NK-92 (cell line): ENCODE measurements around the gene SRP72.
A peak's percentile ranks its signal among the peaks of the same experiment; 100 is the strongest.
"Not testable (repeated sequence)": the region's sequence is repeated elsewhere in the genome, so short reads cannot be mapped to it uniquely, and the experiment has no call there.

Source experiments
- DNase-seq: peaks from one replicate; lab custom pipeline; 2025; ENCODE audit not compliant: unreplicated experiment; lab: John Stamatoyannopoulos, UW

The SRP72 gene

DNA sequence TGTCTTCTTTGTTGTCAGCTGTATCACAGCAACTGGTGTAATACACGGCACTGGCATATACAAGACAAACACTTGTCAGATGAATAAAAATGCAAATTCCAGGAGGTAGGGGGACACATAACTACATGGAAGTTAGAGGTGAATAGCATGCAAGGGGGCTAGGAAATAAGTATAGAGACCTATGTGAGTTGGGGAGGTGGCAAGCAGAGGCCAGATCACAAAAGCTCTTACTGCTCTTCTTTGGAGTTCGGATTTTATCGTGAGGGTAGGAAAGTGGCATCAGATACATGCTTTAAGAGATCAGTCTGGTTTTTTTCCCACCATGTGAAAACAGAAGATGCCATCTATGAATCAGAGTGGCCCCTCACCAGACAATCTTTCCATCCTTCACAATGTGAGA is 2.8 kb upstream of the SRP72 start:
- no peak for DNase-seq

- no peak for DNase-seq
Observed at GRCh38 chr4:56465599-56466295, 1.7 kb upstream of the SRP72 start.

DNA sequence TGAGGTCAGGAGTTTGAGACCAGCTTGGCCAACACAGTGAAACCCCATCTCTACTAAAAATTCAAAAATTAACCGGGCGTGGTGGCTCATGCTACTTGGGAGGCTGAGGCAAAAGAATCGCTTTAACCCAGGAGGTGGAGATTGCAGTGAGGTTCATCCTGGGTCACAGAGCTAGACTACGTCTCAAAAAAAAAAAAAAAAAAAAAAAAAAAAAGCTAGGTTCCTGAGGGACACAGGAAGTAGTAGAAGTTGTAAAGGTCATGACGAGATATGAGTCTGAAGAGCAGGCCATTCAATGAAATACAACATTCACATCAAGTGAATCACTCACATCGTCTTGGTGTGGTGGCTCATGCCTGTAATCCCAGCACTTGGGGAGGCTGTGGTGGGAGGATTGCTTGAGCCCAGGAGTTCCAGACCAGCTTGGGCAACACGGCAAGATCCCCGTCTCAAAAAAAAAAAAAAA is 1.1 kb upstream of the SRP72 start:
- not testable (repeated sequence) for DNase-seq

DNA sequence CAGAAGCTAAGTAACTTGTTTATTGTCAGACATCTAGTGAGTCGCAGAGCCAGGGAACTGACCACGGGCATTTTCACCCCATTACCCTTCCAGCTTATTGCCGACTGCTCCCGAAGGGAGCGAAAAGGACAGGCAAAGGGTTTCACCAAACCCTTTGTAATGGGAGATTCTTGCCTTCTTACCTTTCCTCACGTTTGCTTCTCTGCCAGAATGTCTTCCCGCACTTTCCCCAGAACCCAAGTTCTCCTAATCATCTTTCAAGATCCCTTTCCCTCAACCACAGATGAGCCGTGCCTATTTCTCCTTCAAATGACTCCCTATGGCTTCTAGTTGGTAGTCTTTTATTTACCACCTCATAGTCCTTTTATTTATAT is 520 bp upstream of the SRP72 start:
- no peak for DNase-seq

DNA sequence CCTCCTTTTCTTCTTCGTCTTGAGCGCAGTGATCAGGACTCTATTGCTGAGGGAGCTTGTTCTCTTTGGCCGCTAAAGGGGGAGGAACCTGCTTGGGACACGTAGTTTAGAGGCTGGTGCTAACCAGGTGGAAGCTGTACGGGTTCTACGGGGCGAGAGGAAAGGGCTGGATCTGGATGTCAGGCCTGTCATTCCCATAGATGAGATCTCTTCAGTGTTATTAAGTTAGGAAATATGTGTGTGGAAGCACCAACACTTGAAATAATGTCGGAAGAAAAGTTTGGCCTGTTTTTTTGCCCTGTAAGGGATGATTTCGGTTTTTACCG is 643 bp downstream of the SRP72 start:
- DNase-seq: no peak

- no peak for DNase-seq
Observed at GRCh38 chr4:56469489-56470210, 2.2 kb downstream of the SRP72 start.

DNA sequence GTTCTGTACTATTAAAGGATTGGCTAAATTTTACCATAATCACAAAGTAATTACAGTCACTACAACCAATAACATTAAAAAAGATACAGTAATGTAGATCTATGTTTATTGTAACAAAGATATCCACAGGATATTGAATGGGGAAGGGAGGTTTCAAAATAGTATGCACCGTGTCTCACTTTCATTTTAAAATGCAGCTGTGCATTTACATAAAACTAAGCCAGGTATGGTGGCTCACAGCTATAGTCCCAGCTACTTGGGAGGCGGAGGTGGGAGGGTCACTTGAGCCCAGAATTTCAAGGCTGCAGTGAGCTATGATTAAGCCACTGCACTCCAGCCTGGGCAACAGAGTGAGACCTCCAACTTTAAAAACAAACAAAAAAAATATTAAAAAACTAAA is 8.5 kb downstream of the SRP72 start:
- no peak for DNase-seq

GRCh38 chr4:56477192-56477702 is 9.8 kb downstream of the SRP72 start:
- no peak for DNase-seq

DNA sequence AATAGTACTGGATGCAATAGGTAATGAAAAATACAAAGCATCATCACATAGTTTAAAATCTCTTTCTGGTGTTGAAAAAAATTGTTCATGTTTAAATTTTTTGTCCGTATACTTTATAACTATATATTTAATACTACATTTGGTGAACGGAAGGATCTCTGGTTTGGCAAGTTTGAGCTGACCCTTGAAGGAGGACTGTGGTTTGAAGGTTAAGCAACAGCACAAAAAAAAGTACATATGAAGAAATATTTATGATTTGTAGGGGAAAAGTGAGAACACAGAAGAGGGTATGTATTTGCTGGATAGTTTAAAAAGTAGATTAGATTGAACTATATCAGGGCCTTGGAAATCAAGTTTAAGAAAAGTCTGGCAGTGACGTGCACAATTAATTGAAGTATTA is 13.3 kb downstream of the SRP72 start:
- DNase-seq: no peak

- no peak for DNase-seq
Observed at GRCh38 chr4:56496241-56496640, 28.8 kb downstream of the SRP72 start.

- no peak for DNase-seq
Observed at GRCh38 chr4:56505269-56506130, 38.1 kb downstream of the SRP72 start, which contains the start of gene ARL9. ARL9 (plus strand) TSS chr4:56505791; CDS start chr4:56505863, 72 bp downstream.

- DNase-seq: no peak
Observed at GRCh38 chr4:56511098-56511497, 43.7 kb downstream of the SRP72 start.

DNA sequence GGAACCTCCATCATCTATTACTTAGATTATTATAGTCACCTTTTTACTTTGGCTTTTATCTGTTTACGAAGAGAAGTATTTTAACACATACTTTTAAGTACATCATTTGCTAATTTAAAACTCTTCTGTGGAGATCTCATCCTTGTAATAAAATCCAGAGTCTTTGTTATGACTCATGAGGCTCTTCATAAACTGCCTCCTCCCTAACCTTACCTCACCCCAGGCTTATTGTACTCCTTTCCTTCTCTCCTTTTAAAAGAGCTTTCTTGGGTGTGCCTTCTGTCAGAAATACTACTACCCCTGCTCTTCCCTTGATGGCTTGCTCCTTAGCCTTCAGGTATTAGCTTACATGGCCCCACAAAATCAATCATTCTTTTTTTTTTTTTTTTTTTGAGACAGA is 44.7 kb downstream of the SRP72 start:
- DNase-seq: no peak

DNA sequence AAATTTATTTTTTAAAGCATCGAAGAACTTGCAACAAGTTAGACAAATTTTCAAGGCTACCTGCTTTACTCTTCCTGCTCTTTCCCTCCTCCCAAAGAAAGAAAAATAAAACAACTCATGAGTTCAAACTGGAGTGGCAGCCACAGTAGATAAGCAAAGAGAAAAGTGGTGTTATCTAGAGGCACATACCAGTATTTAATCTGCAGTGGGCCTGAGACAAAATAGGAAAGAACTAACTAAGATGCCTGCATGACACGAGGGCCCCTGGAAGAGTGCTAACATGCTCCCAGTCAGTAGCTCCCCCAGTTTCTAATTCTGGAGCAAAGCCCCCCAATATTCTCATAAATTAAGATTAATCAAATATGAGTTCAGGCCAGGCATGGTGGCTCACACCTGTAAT is 46.1 kb downstream of the SRP72 start:
- DNase-seq: no peak

- peak; percentile 6 for DNase-seq
Observed at GRCh38 chr4:56530269-56531148, 63.1 kb downstream of the SRP72 start.

DNA sequence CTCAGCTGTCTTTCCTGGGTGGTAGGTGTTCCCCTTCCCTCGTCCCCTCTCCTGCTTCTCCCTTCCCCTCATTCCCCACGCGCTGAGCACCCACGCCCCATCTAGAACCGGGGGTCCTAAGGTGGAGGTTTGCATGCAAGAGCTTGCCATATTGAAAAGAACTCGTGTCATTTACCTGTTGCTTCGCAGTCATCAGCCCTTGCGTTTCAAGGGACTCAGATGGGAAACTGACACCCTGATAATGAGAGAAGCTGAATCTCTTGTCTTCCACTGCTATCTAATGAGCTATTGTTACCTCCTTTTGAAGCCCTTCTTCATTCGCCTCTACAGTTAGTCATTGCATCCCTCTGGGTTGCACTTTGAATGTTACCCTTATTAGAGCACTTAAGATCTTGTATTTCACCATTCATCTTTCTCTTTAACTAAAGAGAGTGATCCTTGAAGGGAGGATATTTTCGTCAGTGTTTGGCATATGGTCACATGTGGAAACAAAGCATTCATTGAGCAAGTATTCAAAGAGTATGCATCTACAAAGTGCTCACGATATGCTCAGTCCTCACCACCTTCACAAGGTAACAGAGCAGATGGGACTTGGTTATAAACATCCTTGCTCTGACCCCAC is 63.8 kb downstream of the SRP72 start:
- no peak for DNase-seq

DNA sequence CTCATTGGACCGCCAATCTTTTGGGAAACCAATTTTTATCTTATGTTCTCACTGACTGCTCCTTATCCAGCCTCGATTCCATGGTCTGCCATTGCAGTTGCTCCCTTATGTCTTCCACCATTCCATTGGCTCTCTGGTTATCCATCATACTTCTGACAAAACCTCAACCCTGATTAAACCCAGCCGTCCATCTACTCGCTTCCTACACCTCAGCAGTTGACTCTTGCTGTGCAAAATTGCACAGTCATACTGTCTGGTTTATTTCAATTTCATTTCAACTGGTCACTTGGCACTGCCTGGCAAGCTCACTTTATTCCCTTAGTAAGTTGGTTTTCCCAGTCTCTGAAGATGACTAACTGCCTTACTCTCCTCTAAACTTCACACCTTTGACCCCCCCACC is 64.4 kb downstream of the SRP72 start:
- DNase-seq: no peak

DNA sequence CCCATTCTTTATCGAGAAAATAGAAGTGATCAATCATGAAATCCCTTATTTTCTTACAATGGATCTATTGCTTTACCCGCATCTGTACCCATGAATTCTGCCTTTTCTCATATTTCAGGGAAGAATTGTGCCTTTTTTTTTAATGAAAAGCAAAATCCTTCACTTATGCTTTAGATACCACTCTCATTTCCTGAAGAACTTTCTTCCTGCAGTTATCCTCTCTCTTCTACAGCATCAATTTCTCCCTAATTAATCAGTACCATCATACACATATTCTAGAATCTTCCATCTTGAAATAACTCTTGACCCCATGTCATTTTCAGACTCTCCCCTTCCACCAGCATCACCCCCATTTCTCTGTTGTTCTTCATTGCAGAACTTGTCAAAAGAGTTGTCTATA is 64.8 kb downstream of the SRP72 start:
- DNase-seq: no peak

- DNase-seq: no peak
Observed at GRCh38 chr4:56535915-56536314, 68.5 kb downstream of the SRP72 start.

DNA sequence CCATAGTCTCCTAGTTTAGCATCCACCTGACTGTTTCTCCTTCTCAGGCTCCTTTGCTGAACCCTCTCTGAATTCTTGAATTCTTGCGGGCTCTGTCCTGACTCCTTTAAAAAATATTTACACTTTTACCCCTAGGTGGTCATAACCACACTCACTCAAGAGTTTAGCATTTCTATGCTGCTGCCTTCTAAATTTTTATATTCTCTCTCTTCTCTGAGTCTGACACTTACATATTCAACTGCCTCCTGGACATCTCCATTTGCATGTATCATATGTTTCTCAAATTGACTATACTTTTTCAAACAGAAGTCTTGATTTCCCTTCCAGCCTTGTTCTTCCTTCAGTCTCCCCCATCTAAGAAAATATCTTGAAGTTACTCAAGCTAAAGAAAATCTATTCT is 69.7 kb downstream of the SRP72 start:
- no peak for DNase-seq
